ENCODE measurements around the gene RAB11B. TPM values are rescaled to one million over a fixed set of nuclear protein-coding genes. Genes with fewer than 3 reads are reported as not detected.

RAB11B gene
- total and polyA plus RNA-seq, 9 of the 15 experiments (the other 6 are each of a cell fraction or from before 2014, with no cell fraction given) = 0.74 to 71.0 (median 13.8) TPM

GRCh38 chr19:8389891-8390616 lies at the start of gene RAB11B (continued):
- TF ChIP-seq HDAC6 (IDR thresholded peaks at IDR 0.05; ENCODE audit: low read depth, low read length) (no peak), TFAP4 (CRISPR knock-in tag; IDR thresholded peaks at IDR 0.05; ENCODE audit: borderline replicate concordance) (peak; percentile 63; the same call in 1 of the 2 replicates), PREB (CRISPR knock-in tag; IDR thresholded peaks at IDR 0.05) (0 out of 2 replicates have a peak, but pooled peaks have one; percentile 31), ZNF584 (CRISPR knock-in tag; IDR thresholded peaks at IDR 0.05; ENCODE audit: low read depth) (no peak), HIVEP1 (CRISPR knock-in tag; IDR thresholded peaks at IDR 0.05) (0 out of 2 replicates have a peak, but pooled peaks have one; percentile 47), HMGXB4 (CRISPR knock-in tag; IDR thresholded peaks at IDR 0.05) (peak; percentile 55; the same call in 1 of the 2 replicates), TBP (optimal IDR thresholded peaks at IDR 0.05; ENCODE audit: low read depth, low read length) (peak; percentile 54), CHD2 (IDR thresholded peaks at IDR 0.05; ENCODE audit: low read depth, low read length) (peak; percentile 90), ATF7 (IDR thresholded peaks at IDR 0.05) (peak; percentile 100), RREB1 (CRISPR knock-in tag; IDR thresholded peaks at IDR 0.05) (peak; percentile 33; the same call in 1 of the 2 replicates), NCOA6 (IDR thresholded peaks at IDR 0.05) (no peak), NR2C2 (CRISPR knock-in tag; IDR thresholded peaks at IDR 0.05) (0 out of 2 replicates have a peak, but pooled peaks have one; percentile 16), NR2C2 (tag; IDR thresholded peaks at IDR 0.05) (peak; percentile 94), ATF6 (CRISPR knock-in tag; IDR thresholded peaks at IDR 0.05) (no peak), PHF20 (IDR thresholded peaks at IDR 0.05; ENCODE audit: partially characterized antibody) (peak; percentile 52), HCFC1 (IDR thresholded peaks at IDR 0.05; ENCODE audit: low read depth, low read length) (peak; percentile 63)

All from K562 (cell line).